GM12864 (cell line): ENCODE measurements around the gene FGD2.
A peak's percentile ranks its signal among the peaks of the same experiment; 100 is the strongest.
"Not testable (repeated sequence)": the region's sequence is repeated elsewhere in the genome, so short reads cannot be mapped to it uniquely, and the experiment has no call there.

ENCODE experiments used
- DNase-seq: peaks from one replicate; pipeline ENCODE4 v3.0.0-alpha.2; 2011; ENCODE audit warnings: low read depth
- H3K4me3 ChIP-seq: 2 replicates; pipeline ENCODE4 v1.5.1; 2011; ENCODE audit warnings: mild to moderate bottlenecking, low read depth, low read length, control low read depth
- CTCF ChIP-seq: IDR thresholded peaks from 2 replicates; pipeline ENCODE4 v1.5.1; 2011; ENCODE audit warnings: low read depth, mild to moderate bottlenecking, moderate library complexity, low read length, control low read depth, inconsistent platforms; ENCODE audit errors: missing control alignments

Gene FGD2

GRCh38 chr6:36985417-36985807 is 20.0 kb upstream of the FGD2 start:
- no peak for DNase-seq
- no peak for TF ChIP-seq CTCF
- peak overlapping the region; percentile 98 for H3K4me3 ChIP-seq

GRCh38 chr6:36985808-36986703 is 19.4 kb upstream of the FGD2 start, which contains the start of gene MTCH1:
TSS of gene MTCH1 (minus strand) at chr6:36986196. CDS start at chr6:36986173, 23 bp downstream.
- TF ChIP-seq CTCF: no peak
- H3K4me3 ChIP-seq: peak within 1 kb of the TSS; percentile 98
- DNase-seq: peak; percentile 53

- peak overlapping the region; percentile 98 for H3K4me3 ChIP-seq
- no peak for TF ChIP-seq CTCF
- no peak for DNase-seq
These were observed 18.8 kb upstream of the FGD2 start for GRCh38 chr6:36986704-36987047.

GRCh38 chr6:36989264-36989663 is 16.2 kb upstream of the FGD2 start:
- H3K4me3 ChIP-seq: no peak overlapping the region
- TF ChIP-seq CTCF: no peak
- DNase-seq: no peak

- H3K4me3 ChIP-seq, DNase-seq: not testable (repeated sequence)
These were observed 15.1 kb upstream of the FGD2 start for GRCh38 chr6:36990401-36990800.

GRCh38 chr6:36997811-36998722 is 7.4 kb upstream of the FGD2 start:
- H3K4me3 ChIP-seq: no peak overlapping the region

More at GRCh38 chr6:36997811-36998722, 7.4 kb upstream of the FGD2 start:
- TF ChIP-seq CTCF: no peak
- DNase-seq: no peak
